ENCODE results near the gene PDE2A.

GRCh38 chr11:72543849-72544542, 130.2 kb downstream of the PDE2A start:
- TF ChIP-seq, protein P1, sequence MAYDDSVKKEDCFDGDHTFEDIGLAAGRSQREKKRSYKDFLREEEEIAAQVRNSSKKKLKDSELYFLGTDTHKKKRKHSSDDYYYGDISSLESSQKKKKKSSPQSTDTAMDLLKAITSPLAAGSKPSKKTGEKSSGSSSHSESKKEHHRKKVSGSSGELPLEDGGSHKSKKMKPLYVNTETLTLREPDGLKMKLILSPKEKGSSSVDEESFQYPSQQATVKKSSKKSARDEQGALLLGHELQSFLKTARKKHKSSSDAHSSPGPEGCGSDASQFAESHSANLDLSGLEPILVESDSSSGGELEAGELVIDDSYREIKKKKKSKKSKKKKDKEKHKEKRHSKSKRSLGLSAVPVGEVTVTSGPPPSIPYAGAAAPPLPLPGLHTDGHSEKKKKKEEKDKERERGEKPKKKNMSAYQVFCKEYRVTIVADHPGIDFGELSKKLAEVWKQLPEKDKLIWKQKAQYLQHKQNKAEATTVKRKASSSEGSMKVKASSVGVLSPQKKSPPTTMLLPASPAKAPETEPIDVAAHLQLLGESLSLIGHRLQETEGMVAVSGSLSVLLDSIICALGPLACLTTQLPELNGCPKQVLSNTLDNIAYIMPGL (CRISPR knock-in tag; IDR thresholded peaks at IDR 0.05; ENCODE audit: borderline replicate concordance), result no peak
- TF ChIP-seq CTCF (IDR thresholded peaks at IDR 0.05) (no peak), POLR2A (IDR thresholded peaks at IDR 0.05; ENCODE audit: low read length) (no peak), HES2 (IDR thresholded peaks at IDR 0.05) (no peak)
- TF ChIP-seq, protein P2, sequence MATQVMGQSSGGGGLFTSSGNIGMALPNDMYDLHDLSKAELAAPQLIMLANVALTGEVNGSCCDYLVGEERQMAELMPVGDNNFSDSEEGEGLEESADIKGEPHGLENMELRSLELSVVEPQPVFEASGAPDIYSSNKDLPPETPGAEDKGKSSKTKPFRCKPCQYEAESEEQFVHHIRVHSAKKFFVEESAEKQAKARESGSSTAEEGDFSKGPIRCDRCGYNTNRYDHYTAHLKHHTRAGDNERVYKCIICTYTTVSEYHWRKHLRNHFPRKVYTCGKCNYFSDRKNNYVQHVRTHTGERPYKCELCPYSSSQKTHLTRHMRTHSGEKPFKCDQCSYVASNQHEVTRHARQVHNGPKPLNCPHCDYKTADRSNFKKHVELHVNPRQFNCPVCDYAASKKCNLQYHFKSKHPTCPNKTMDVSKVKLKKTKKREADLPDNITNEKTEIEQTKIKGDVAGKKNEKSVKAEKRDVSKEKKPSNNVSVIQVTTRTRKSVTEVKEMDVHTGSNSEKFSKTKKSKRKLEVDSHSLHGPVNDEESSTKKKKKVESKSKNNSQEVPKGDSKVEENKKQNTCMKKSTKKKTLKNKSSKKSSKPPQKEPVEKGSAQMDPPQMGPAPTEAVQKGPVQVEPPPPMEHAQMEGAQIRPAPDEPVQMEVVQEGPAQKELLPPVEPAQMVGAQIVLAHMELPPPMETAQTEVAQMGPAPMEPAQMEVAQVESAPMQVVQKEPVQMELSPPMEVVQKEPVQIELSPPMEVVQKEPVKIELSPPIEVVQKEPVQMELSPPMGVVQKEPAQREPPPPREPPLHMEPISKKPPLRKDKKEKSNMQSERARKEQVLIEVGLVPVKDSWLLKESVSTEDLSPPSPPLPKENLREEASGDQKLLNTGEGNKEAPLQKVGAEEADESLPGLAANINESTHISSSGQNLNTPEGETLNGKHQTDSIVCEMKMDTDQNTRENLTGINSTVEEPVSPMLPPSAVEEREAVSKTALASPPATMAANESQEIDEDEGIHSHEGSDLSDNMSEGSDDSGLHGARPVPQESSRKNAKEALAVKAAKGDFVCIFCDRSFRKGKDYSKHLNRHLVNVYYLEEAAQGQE (IDR thresholded peaks at IDR 0.05), result no peak

Data from A549 (cell line).